IPS-15b (cell line): ENCODE measurements around the gene PLXDC1.
"Not testable (repeated sequence)": the region's sequence is repeated elsewhere in the genome, so short reads cannot be mapped to it uniquely, and the experiment has no call there.

Experiments
- H3K27me3 ChIP-seq: one replicate; pipeline ENCODE4 v1.6.1; 2013; ENCODE audit warnings: low read length; ENCODE audit not compliant: control insufficient read depth, insufficient read depth
- H3K36me3 ChIP-seq: one replicate; pipeline ENCODE4 v1.6.1; 2013; ENCODE audit warnings: low read length; ENCODE audit not compliant: control insufficient read depth, insufficient read depth
- H3K4me1 ChIP-seq: one replicate; pipeline ENCODE4 v1.6.1; 2013; ENCODE audit warnings: mild to moderate bottlenecking, low read length; ENCODE audit not compliant: control insufficient read depth, insufficient read depth
- H3K4me3 ChIP-seq: one replicate; pipeline ENCODE4 v1.5.1; 2013; ENCODE audit warnings: low read depth, low read length
- H3K9ac ChIP-seq: one replicate; pipeline ENCODE4 v1.6.1; 2013; ENCODE audit warnings: low read depth, mild to moderate bottlenecking, low read length
- H3K9me3 ChIP-seq: one replicate; pipeline ENCODE4 v1.6.1; 2013; ENCODE audit warnings: mild to moderate bottlenecking, low read length; ENCODE audit not compliant: control insufficient read depth, insufficient read depth

The PLXDC1 gene

DNA sequence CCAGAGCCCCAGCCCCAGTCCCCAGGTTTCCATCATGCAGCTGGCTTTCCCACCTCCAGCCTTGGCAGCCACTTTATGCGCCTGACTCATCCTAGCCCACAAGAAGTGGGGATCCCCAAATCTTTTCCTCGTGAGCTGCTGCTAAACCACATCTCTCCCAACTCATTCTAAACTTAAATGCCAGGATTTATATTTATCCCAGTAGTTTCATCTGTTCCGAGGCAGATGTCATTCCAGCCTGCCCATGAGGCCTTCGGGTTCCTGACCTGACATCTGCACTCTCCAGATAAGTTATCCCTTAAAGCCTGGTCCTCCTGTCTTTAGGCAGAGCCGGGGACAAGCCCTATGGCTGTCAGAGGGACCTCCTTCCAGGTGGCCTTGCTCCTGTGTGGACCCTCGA lies 16.6 kb downstream of the PLXDC1 start:
- Histone ChIP-seq H3K4me3 (no peak overlapping the region), H3K36me3 (no peaks in the 10 kb centered on the region), H3K9me3 (no peaks in the 10 kb centered on the region), H3K9ac (no peak overlapping the region), H3K27me3 (no peaks in the 10 kb centered on the region), H3K4me1 (no peaks in the 10 kb centered on the region)

DNA sequence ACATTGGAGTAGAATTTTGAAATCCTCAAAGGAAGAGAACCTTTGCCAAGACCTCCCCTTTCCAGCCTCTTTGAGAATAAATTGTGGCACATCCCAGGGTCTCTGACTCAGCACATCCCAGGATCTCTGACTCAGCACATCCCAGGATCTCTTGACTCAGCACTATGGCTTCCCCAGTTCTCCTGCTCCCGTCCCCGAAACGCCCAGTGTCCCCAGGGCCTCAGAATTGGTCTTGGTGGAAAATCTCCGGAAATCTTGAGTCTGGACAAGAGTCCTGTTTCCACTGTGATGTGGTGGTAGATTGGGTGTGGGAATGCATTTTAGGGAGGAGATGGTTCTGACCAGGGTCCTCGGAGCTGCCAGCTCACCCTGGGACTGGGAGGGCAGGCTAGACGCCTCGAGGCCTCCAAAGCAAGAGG lies 19.2 kb downstream of the PLXDC1 start:
- no peaks in the 10 kb centered on the region for H3K36me3 ChIP-seq
- no peaks in the 10 kb centered on the region for H3K9me3 ChIP-seq
- no peaks in the 10 kb centered on the region for H3K4me1 ChIP-seq
- no peak overlapping the region for H3K4me3 ChIP-seq
- H3K9ac ChIP-seq, result no peak overlapping the region
- H3K27me3 ChIP-seq, result no peaks in the 10 kb centered on the region

DNA sequence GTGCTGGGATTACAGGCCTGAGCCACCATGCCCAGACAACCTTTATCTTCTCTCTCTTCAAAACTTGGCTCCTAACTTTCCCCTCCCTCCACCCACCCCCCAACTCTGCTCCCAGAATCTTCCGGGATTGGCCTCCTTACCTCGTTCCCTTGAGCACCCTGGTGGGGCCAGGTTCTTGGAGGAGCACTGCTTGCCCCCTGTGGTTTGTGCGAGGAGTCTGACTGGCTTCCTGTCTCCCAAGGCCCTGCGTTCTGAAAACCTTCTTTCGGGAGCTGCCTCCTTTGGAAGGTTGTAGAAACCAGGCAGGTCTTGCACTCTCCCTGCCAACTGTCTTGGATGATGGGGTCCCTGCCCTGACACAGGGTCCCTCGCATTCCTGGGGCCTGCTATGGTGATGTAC lies 19.8 kb downstream of the PLXDC1 start:
- Histone ChIP-seq H3K4me3 (no peak overlapping the region), H3K27me3 (no peaks in the 10 kb centered on the region), H3K9ac (no peak overlapping the region), H3K36me3 (no peaks in the 10 kb centered on the region), H3K4me1 (no peaks in the 10 kb centered on the region), H3K9me3 (no peaks in the 10 kb centered on the region)

DNA sequence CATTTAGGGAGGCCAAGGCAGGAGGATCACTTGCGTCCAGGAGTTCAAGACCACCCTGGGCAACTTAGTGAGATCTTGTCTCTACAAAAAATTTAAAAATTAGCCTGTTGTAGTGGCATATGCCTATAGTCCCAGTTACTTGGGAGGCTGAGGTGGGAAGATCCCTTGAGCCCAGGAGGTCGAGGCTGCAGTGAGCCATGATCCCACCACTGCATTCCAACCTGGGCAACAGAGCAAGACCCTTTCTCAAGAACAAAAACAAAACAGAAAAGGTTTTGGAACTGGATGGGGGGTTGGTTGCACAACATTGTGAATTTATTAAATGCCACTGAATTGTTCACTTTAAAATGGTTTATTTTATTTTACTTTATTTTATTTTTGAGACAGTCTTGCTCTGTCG lies 21.2 kb downstream of the PLXDC1 start:
- Histone ChIP-seq H3K9ac (no peak overlapping the region), H3K9me3 (no peaks in the 10 kb centered on the region), H3K36me3 (no peaks in the 10 kb centered on the region), H3K4me3 (no peak overlapping the region), H3K27me3 (no peaks in the 10 kb centered on the region), H3K4me1 (no peaks in the 10 kb centered on the region)

DNA sequence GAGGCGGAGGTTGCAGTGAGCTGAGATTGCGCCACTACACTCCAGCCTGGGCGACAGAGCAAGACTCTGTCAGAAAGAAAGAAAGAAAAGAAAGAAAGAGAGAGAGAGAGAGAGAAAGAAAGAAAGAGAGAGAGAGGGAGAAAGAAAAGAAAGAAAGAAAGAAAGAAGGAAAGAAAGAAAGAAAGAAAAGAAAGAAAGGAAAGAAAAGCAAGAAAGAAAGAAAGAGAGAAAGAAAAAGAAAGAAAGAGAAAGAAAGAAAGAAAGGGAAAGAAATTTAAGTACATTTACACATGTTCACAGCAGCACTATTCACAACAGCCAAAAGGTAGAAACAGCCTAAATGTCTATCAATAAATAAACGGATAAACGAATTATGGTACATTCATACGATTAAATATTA lies 21.9 kb downstream of the PLXDC1 start:
- H3K27me3 ChIP-seq, H3K9ac ChIP-seq, H3K4me1 ChIP-seq, H3K36me3 ChIP-seq, H3K9me3 ChIP-seq, H3K4me3 ChIP-seq: not testable (repeated sequence)

DNA sequence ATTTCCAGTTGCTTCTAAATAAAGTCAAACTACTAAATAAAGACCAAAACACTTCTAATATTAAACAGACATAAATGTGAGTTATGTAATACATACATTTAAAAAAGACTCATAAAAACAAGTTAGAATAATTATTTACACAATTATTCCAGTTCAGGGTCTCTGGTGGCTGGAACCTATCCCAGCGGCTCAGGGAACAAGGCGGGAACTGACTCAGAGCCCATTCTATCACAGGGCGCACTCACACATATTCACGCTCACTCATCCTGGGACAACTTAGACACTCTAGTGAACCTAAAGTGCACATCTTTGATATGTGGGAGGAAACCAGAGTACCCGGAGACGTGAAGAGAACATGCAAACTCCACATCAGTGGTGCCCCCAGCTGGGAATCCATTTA lies 25.0 kb downstream of the PLXDC1 start:
- no peaks in the 10 kb centered on the region for H3K36me3 ChIP-seq
- no peak overlapping the region for H3K9ac ChIP-seq
- H3K4me1 ChIP-seq, result no peaks in the 10 kb centered on the region
- H3K9me3 ChIP-seq, result no peaks in the 10 kb centered on the region
- no peaks in the 10 kb centered on the region for H3K27me3 ChIP-seq
- no peak overlapping the region for H3K4me3 ChIP-seq

DNA sequence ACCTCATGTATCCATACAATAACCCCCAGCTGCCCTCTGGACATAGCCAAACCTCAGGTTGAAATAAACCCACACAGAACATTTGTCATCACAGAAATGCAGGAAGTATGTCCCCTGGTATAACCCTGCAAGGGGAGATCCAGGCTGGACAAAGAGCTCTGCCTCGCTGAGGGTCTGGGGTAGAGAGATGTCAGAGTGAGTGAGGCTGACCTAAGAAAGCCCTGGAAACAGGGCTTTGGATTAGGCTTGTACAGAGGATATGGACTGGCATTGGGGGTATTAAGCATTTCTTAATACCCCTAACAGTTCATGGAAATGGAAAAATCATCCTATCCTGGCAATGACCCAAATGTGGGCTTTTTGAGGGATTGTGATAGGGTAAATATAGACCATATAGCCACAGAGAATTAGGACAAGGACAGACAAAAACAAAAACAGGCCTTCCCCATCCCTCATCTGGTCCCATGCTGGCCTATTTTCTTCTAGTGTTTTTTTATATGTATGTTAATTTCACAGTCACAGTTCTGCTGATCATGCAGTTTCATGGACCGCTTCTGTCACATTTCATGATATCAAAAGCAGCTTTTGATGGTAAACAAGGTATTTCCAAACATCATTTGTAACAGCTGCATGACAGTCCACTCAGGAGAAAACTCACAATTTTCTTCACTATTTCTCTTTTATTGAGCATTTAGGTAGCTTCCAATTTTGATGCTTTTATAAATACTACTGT lies 26.1 kb downstream of the PLXDC1 start:
- Histone ChIP-seq H3K36me3 (no peaks in the 10 kb centered on the region), H3K9me3 (no peaks in the 10 kb centered on the region), H3K27me3 (no peaks in the 10 kb centered on the region), H3K4me1 (no peaks in the 10 kb centered on the region), H3K4me3 (no peak overlapping the region), H3K9ac (no peak overlapping the region)

DNA sequence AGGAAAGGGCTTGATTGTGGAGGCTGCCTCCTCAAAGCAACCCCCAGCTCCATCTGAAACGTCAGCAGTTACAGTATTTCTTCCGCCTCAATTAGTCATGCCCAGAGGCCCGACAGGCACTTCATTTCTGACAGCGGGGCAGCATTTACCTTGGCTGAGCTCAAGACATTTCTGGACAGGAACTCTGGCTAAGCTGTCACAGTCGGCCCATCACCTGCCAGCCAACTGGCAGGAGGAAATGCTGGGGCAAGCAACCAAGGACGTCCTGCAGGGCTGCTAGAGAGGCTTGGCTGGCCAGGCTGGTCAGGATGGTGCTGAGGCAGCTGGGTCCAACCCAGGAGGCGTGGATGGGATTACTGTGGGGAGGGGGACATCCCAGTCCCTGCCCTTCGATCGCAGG lies 27.8 kb downstream of the PLXDC1 start:
- no peak overlapping the region for H3K4me3 ChIP-seq
- H3K36me3 ChIP-seq, result no peaks in the 10 kb centered on the region
- H3K9ac ChIP-seq, result no peak overlapping the region
- H3K4me1 ChIP-seq, result no peaks in the 10 kb centered on the region
- H3K9me3 ChIP-seq, result no peaks in the 10 kb centered on the region
- no peaks in the 10 kb centered on the region for H3K27me3 ChIP-seq

DNA sequence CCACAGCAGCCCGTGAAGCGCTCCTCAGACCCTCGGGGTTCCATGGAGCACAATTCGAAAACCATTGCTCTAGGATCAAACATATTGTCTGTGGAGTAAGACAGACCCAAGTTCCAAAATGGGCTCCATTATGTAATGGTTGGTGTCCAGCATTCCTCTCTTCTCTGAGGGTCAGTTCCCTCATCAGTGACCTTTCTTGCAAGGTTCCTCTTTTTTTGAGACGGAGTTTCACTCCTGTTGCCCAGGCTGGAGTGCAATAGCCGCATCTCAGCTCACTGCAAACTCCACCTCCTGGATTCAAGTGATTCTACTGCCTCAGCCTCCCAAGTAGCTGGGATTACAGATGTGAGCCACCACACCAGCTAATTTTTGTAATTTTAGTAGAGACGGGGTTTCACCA lies 28.4 kb downstream of the PLXDC1 start:
- no peaks in the 10 kb centered on the region for H3K9me3 ChIP-seq
- no peaks in the 10 kb centered on the region for H3K4me1 ChIP-seq
- no peak overlapping the region for H3K4me3 ChIP-seq
- no peaks in the 10 kb centered on the region for H3K27me3 ChIP-seq
- no peak overlapping the region for H3K9ac ChIP-seq
- H3K36me3 ChIP-seq, result no peaks in the 10 kb centered on the region

DNA sequence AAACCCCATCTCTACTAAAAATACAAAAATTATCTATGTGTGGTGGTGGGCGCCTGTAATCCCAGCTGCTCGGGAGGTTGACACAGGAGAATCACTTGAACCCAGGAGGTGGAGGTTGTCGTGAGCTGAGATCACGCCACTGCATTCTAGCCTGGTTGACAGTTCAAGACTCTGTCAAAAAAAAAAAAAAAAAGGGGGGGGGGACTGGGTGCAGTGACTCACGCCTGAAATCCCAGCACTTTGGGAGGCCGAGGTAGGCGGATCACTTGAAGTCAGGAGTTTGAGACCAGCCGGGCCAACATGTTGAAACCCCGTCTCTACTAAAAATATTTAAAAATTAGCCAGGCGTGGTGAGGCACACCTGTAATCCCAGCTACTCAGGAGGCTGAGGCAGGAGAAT lies 29.5 kb downstream of the PLXDC1 start:
- not testable (repeated sequence) for H3K9ac ChIP-seq, H3K36me3 ChIP-seq, H3K9me3 ChIP-seq, H3K4me3 ChIP-seq, H3K4me1 ChIP-seq, H3K27me3 ChIP-seq

DNA sequence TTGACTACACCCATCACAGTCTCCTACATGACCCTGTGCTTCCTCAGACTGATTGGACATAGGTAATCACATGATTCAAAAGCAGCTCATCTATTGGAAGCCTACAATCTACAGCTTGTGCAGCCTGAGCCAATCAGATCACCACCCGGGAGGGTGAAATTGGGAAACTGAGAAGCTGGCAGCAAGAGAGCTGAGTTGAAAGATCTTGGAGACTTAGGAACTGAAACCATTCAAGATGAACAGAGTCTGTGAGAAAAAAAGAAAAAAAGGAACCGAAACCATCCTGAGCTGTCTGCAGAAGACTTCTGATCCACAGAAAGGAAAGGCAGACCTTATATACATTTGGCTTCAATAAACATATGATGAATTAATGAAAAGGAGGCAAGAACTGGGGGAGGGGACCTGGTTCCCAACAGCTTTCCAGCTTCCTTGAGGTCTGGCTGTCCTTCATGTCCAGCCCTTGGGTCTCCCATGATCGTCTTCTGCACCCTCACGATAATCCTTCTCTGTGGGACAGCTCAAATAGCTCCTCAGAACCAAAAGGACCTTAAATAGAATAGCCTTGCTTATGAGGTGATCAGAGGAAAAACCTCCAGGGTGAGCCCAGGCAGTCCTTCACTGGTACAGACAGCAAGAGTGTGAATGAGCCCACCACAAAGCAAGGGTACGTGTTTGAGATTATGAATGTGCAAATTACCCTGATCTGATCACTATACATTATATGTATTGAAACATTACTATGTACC lies 32.6 kb downstream of the PLXDC1 start:
- no peaks in the 10 kb centered on the region for H3K27me3 ChIP-seq
- no peak overlapping the region for H3K9ac ChIP-seq
- H3K4me1 ChIP-seq, result no peaks in the 10 kb centered on the region
- no peaks in the 10 kb centered on the region for H3K36me3 ChIP-seq
- no peaks in the 10 kb centered on the region for H3K9me3 ChIP-seq
- H3K4me3 ChIP-seq, result no peak overlapping the region

DNA sequence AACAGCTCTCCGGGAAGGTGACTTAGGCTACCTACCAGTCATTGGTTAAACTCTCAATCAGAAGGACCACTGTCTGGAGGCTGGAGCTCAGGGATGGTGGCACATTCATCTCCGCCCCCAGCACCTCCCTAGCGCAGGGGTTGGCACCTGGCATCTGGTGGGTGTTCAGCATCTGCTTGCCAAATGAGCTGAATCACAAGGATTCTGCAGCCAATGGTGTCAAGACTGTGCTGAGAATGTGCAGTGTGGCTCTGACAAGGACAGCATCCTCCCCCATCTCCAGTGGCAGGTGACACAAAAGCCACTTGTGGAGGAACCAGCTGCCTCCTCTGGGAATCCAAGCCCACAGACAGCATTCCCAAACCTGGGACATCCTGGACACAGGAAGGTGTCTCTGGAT lies 35.2 kb downstream of the PLXDC1 start:
- no peak overlapping the region for H3K9ac ChIP-seq
- no peak overlapping the region for H3K4me3 ChIP-seq
- H3K36me3 ChIP-seq, result no peaks in the 10 kb centered on the region
- H3K4me1 ChIP-seq, result no peaks in the 10 kb centered on the region
- no peaks in the 10 kb centered on the region for H3K9me3 ChIP-seq
- H3K27me3 ChIP-seq, result no peaks in the 10 kb centered on the region
